Tibial nerve (tissue), 4 donors: ENCODE data around the gene SLC14A1. TPM values are rescaled to one million over a fixed set of nuclear protein-coding genes. Genes with fewer than 3 reads are reported as not detected.
A peak's percentile ranks its signal among the peaks of the same experiment; 100 is the strongest.
"Not testable (repeated sequence)": the region's sequence is repeated elsewhere in the genome, so short reads cannot be mapped to it uniquely, and the experiment has no call there.

Experiments used
- DNase-seq, 2 donors: peaks; one replicate each; pipeline ENCODE4 v3.0.0-alpha.2; 2019; ENCODE audit warnings: low spot score in 2 of 2
- H3K27ac ChIP-seq, 4 donors: fragments of 200-600 bp; sonication (generic) in 3 of 4; one replicate each; pipeline ENCODE4 v1.5.1; 2017 to 2019; ENCODE audit warnings: mild to moderate bottlenecking in 1 of 4
- H3K27me3 ChIP-seq, 2 donors: fragments of 200-600 bp; sonication (generic) in 1 of 2; one replicate each; pipeline versions ENCODE4 v1.5.1 to v1.6.0; 2017 to 2019
- H3K36me3 ChIP-seq, 3 donors: fragments of 200-600 bp; sonication (generic); one replicate each; pipeline ENCODE4 v1.5.1; 2018 to 2019
- H3K4me1 ChIP-seq, 4 donors: fragments of 200-600 bp; sonication (generic) in 3 of 4; one replicate each; pipeline ENCODE4 v1.5.1; 2017 to 2019
- H3K4me3 ChIP-seq, 4 donors: fragments of 200-600 bp; sonication (generic) in 3 of 4; one replicate each; pipeline ENCODE4 v1.5.1; 2017 to 2019; ENCODE audit warnings: mild to moderate bottlenecking in 1 of 4, moderate library complexity in 1 of 4
- H3K9me3 ChIP-seq, 4 donors: fragments of 200-600 bp; sonication (generic) in 3 of 4; one replicate each; pipeline ENCODE4 v1.5.1; 2017 to 2019
- EP300 ChIP-seq, 2 donors: sonication (generic); formaldehyde crosslinking; IDR thresholded peaks; one replicate each; pipeline ENCODE4 v1.6.1; 2017; ENCODE audit warnings: antibody characterized with exemption in 2 of 2, mild to moderate bottlenecking in 1 of 2
- POLR2A ChIP-seq, 2 donors: fragments of 450-650 bp; IDR thresholded peaks; one replicate each; pipeline ENCODE4 v1.6.1; 2017; ENCODE audit warnings: antibody characterized with exemption in 2 of 2, mild to moderate bottlenecking in 2 of 2, moderate library complexity in 2 of 2
- WGBS, 2 donors: methylation state at CpG; one replicate each; pipeline ENCODE4 v1.1.5; 2018; 5-methylcytosine and 5-hydroxymethylcytosine counted together
- total RNA-seq, 4 donors: library from RNA; depleted of rRNA; stranded (reverse); fragments of >200 nt; gene quantifications; one replicate each; pipeline ENCODE4 v1.1.0, GENCODE V29; 2016
- TF ChIP-seq, protein P1 (sequence below), 5 experiments: fragments of 200-600 bp in 3 of 5; fragments of 450-650 bp in 2 of 5; sonication (generic) in 3 of 5; IDR thresholded peaks; one replicate each; pipeline ENCODE4 v1.5.1; 2016 to 2019; ENCODE audit warnings: antibody characterized with exemption in 5 of 5, mild to moderate bottlenecking in 3 of 5, moderate library complexity in 2 of 5

Gene SLC14A1
- total RNA-seq, 4 donors from 2014 or later: 0.39 to 3.7 (median 0.60) TPM; not detected in 1

- H3K4me1 ChIP-seq: peaks cover 0 to 15% (median 0%) of the 10 kb centered on the region in 4 donors
- H3K9me3 ChIP-seq: no peaks in the 10 kb centered on the region
- peak in 1 of 2 donors; percentile 31 for TF ChIP-seq EP300 (IDR thresholded peaks at IDR 0.05)
- TF ChIP-seq, protein P1, sequence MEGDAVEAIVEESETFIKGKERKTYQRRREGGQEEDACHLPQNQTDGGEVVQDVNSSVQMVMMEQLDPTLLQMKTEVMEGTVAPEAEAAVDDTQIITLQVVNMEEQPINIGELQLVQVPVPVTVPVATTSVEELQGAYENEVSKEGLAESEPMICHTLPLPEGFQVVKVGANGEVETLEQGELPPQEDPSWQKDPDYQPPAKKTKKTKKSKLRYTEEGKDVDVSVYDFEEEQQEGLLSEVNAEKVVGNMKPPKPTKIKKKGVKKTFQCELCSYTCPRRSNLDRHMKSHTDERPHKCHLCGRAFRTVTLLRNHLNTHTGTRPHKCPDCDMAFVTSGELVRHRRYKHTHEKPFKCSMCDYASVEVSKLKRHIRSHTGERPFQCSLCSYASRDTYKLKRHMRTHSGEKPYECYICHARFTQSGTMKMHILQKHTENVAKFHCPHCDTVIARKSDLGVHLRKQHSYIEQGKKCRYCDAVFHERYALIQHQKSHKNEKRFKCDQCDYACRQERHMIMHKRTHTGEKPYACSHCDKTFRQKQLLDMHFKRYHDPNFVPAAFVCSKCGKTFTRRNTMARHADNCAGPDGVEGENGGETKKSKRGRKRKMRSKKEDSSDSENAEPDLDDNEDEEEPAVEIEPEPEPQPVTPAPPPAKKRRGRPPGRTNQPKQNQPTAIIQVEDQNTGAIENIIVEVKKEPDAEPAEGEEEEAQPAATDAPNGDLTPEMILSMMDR (IDR thresholded peaks at IDR 0.05): no peak
- H3K27me3 ChIP-seq: no peaks in the 10 kb centered on the region
- H3K4me3 ChIP-seq: no peak overlapping the region
- DNase-seq: peak in 1 of 2 donors; percentile 47
- H3K36me3 ChIP-seq: no peaks in the 10 kb centered on the region
- WGBS, 2 donors: 8 to 10% methylated on average over 4 of the region's 4 CpGs
- no peak overlapping the region for H3K27ac ChIP-seq
Observed at GRCh38 chr18:45755934-45756333, 32.0 kb downstream of the SLC14A1 start.

DNA sequence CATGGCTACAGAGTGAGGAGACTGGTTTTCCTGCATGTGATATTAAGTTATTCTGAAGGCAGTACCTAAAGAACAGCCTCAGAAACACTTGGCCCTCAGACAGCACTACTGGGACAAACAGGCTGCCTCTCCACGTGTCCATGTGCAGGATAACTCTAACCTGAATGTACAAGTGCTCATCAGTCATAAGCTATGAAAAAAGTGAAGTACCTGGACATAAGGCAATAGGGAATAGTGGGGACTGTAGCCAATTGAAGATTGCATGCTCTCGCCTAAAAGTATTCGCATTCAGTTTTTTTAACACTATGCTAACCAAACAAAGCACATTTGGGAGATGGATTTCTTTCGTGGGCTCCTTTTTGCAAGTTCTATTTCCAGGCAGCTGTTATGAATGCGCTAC lies 33.0 kb downstream of the SLC14A1 start:
- TF ChIP-seq EP300 (IDR thresholded peaks at IDR 0.05): no peak
- TF ChIP-seq POLR2A (IDR thresholded peaks at IDR 0.05): no peak
- TF ChIP-seq, protein P1 (IDR thresholded peaks at IDR 0.05): no peak
- H3K27ac ChIP-seq: no peak overlapping the region
- 76 to 84% methylated on average over 5 of the region's 5 CpGs for WGBS, 2 donors
- H3K4me1 ChIP-seq: peaks cover 0 to 15% (median 0%) of the 10 kb centered on the region in 4 donors
- H3K27me3 ChIP-seq: no peaks in the 10 kb centered on the region
- DNase-seq: no peak
- no peak overlapping the region for H3K4me3 ChIP-seq
- H3K9me3 ChIP-seq: no peaks in the 10 kb centered on the region
- no peaks in the 10 kb centered on the region for H3K36me3 ChIP-seq

DNA sequence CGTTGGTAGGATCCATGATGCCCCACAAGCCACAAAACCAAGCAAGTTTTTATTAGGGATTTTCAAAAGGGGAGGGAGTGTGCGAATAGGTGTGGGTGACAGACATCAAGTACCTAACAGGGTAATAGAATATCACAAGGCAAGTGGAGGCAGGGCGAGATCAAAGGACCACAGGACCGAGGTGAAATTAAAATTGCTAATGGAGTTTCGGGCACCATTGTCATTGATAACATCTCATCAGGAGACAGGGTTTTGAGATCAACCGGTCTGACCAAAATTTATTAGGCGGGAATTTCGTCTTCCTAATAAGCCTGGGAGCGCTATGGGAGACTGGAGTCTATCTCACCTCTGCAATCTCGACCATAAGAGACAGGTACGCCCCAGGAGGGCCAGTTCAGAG lies 33.7 kb downstream of the SLC14A1 start:
- WGBS, 2 donors: 75 to 79% methylated on average over 11 of the region's 11 CpGs
- not testable (repeated sequence) for DNase-seq, H3K9me3 ChIP-seq, H3K36me3 ChIP-seq, H3K4me3 ChIP-seq, H3K27me3 ChIP-seq, H3K27ac ChIP-seq
- H3K4me1 ChIP-seq: peaks cover 0 to 15% (median 0%) of the 10 kb centered on the region in 4 donors

- TF ChIP-seq, protein P1 (IDR thresholded peaks at IDR 0.05): no peak
- TF ChIP-seq POLR2A (IDR thresholded peaks at IDR 0.05): no peak
- TF ChIP-seq EP300 (IDR thresholded peaks at IDR 0.05): no peak
- H3K36me3 ChIP-seq: no peaks in the 10 kb centered on the region
- H3K4me1 ChIP-seq: peaks cover 0 to 9% (median 0%) of the 10 kb centered on the region in 4 donors
- no peak overlapping the region for H3K4me3 ChIP-seq
- no peaks in the 10 kb centered on the region for H3K27me3 ChIP-seq
- no peak overlapping the region for H3K27ac ChIP-seq
- 20 to 33% methylated on average over 5 of the region's 5 CpGs for WGBS, 2 donors
- no peak for DNase-seq
- H3K9me3 ChIP-seq: no peaks in the 10 kb centered on the region
Observed at GRCh38 chr18:45760462-45761036, 36.6 kb downstream of the SLC14A1 start.

GRCh38 chr18:45761512-45762114 lies 37.6 kb downstream of the SLC14A1 start:
- no peak for DNase-seq
- Histone ChIP-seq H3K4me3 (no peak overlapping the region), H3K27me3 (no peaks in the 10 kb centered on the region), H3K27ac (no peak overlapping the region), H3K9me3 (no peaks in the 10 kb centered on the region), H3K4me1 (no peaks in the 10 kb centered on the region), H3K36me3 (no peaks in the 10 kb centered on the region)
- 48 to 52% methylated on average over 6 of the region's 6 CpGs for WGBS, 2 donors
- TF ChIP-seq EP300 (IDR thresholded peaks at IDR 0.05) (no peak), POLR2A (IDR thresholded peaks at IDR 0.05) (no peak)
- TF ChIP-seq, protein P1 (IDR thresholded peaks at IDR 0.05): no peak
